Uterus (tissue), 2 donors: Measurements from ENCODE around the gene TRMO.

ENCODE experiments used
- POLR2A ChIP-seq, 2 donors: fragments of 450-650 bp; IDR thresholded peaks; one replicate each; pipeline ENCODE4 v1.6.1; 2016; ENCODE audit warnings: antibody characterized with exemption in 2 of 2, mild to moderate bottlenecking in 1 of 2, moderate library complexity in 1 of 2
- TF ChIP-seq, protein P1 (sequence below), 4 experiments: fragments of 200-600 bp in 2 of 4; fragments of 450-650 bp in 2 of 4; sonication (generic) in 2 of 4; IDR thresholded peaks; one replicate each; pipeline ENCODE4 v1.5.1; 2016 to 2019; ENCODE audit warnings: antibody characterized with exemption in 4 of 4, mild to moderate bottlenecking in 2 of 4, moderate library complexity in 1 of 4

GRCh38 chr9:97940233-97940632, 17.9 kb upstream of the TRMO start:
- TF ChIP-seq, protein P1, sequence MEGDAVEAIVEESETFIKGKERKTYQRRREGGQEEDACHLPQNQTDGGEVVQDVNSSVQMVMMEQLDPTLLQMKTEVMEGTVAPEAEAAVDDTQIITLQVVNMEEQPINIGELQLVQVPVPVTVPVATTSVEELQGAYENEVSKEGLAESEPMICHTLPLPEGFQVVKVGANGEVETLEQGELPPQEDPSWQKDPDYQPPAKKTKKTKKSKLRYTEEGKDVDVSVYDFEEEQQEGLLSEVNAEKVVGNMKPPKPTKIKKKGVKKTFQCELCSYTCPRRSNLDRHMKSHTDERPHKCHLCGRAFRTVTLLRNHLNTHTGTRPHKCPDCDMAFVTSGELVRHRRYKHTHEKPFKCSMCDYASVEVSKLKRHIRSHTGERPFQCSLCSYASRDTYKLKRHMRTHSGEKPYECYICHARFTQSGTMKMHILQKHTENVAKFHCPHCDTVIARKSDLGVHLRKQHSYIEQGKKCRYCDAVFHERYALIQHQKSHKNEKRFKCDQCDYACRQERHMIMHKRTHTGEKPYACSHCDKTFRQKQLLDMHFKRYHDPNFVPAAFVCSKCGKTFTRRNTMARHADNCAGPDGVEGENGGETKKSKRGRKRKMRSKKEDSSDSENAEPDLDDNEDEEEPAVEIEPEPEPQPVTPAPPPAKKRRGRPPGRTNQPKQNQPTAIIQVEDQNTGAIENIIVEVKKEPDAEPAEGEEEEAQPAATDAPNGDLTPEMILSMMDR (IDR thresholded peaks at IDR 0.05), result no peak
- no peak for TF ChIP-seq POLR2A (IDR thresholded peaks at IDR 0.05)
